Esophagus muscularis mucosa (tissue), 4 donors: ENCODE measurements around the gene AKAP13. TPM values are rescaled to one million over a fixed set of nuclear protein-coding genes. Genes with fewer than 3 reads are reported as not detected.

Experiments used
- DNase-seq: peaks from one replicate; pipeline ENCODE4 v3.0.0-alpha.2; 2017; ENCODE audit errors: extremely low spot score
- H3K27ac ChIP-seq, 4 donors: fragments of 200-600 bp; sonication (generic); replicated peaks in 1 of 4; 1 replicate in 3 of 4; 2 replicates in 1 of 4; pipeline ENCODE4 v1.5.1; 2016 to 2019; ENCODE audit warnings: mild to moderate bottlenecking in 1 of 4
- H3K27me3 ChIP-seq, 4 donors: fragments of 200-600 bp; sonication (generic); one replicate each; pipeline versions ENCODE4 v1.5.1 to v1.6.0; 2016 to 2019
- H3K36me3 ChIP-seq, 4 donors: fragments of 200-600 bp; sonication (generic); one replicate each; pipeline ENCODE4 v1.5.1; 2016 to 2019
- H3K4me1 ChIP-seq, 4 donors: fragments of 200-600 bp; sonication (generic); one replicate each; pipeline ENCODE4 v1.5.1; 2016 to 2019
- H3K4me3 ChIP-seq, 4 donors: fragments of 200-600 bp; sonication (generic); 1 replicate in 2 of 4; 2 replicates in 2 of 4; pipeline ENCODE4 v1.5.1; 2016 to 2019; ENCODE audit warnings: mild to moderate bottlenecking in 4 of 4, moderate library complexity in 1 of 4
- H3K9me3 ChIP-seq, 4 donors: fragments of 200-600 bp; sonication (generic); 1 replicate in 3 of 4; 2 replicates in 1 of 4; pipeline ENCODE4 v1.5.1; 2016 to 2019
- CTCF ChIP-seq, 3 experiments: fragments of 200-600 bp in 2 of 3; fragments of 450-650 bp in 1 of 3; sonication (generic) in 2 of 3; IDR thresholded peaks; one replicate each; pipeline ENCODE4 v1.5.1; 2017 to 2019; ENCODE audit warnings: antibody characterized with exemption in 3 of 3, mild to moderate bottlenecking in 2 of 3, moderate library complexity in 1 of 3
- EP300 ChIP-seq: sonication (generic); formaldehyde crosslinking; IDR thresholded peaks from one replicate; pipeline ENCODE4 v1.6.1; 2017; ENCODE audit warnings: antibody characterized with exemption
- POLR2A ChIP-seq: fragments of 450-650 bp; IDR thresholded peaks from one replicate; pipeline ENCODE4 v1.6.1; 2017; ENCODE audit warnings: antibody characterized with exemption, moderate library complexity, mild to moderate bottlenecking, low read depth
- POLR2AphosphoS5 ChIP-seq, 2 donors: sonication (generic); formaldehyde crosslinking; IDR thresholded peaks; one replicate each; pipeline ENCODE4 v1.6.1; 2017; ENCODE audit warnings: antibody characterized with exemption in 2 of 2
- WGBS: methylation state at CpG from one replicate; pipeline ENCODE4 v1.1.5; 2018; 5-methylcytosine and 5-hydroxymethylcytosine counted together
- intact Hi-C: fragments of 100-400 bp; cut with DNase I; formaldehyde crosslinking; loops from one replicate; pipeline ENCODE4 v1.15.1; 2023
- total RNA-seq, 4 donors: library from RNA; depleted of rRNA; stranded (reverse); fragments of >200 nt; gene quantifications; one replicate each; pipeline versions ENCODE4 v1.1.0 to v1.2.1, GENCODE V29; 2016

AKAP13 gene
- total RNA-seq, 4 donors from 2014 or later, result 232 to 323 (median 284) TPM

DNA sequence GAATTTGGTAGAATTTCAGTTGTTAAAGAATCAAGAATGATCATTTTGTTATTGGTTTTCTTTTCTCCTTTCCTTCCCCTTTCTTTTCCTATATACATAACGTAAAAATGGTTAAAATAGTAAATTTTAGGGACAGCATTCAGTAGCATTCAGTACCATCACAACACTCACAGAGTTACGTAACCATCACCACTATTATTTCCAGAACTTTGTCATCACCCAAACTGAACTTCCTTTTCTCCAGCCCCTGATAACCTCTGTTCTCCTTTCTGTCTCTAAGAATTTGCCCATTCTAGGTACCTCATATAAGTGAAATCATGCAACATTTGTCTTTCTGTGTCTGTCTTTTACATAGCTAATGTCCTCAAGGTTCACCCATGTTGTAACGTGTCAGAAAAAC is 165.3 kb downstream of the AKAP13 start:
- H3K4me3 ChIP-seq, result peak overlapping the region in 1 of 4 donors; percentile 17
- no peak for DNase-seq
- H3K27me3 ChIP-seq, result no peaks in the 10 kb centered on the region
- TF ChIP-seq POLR2A (no peak), POLR2AphosphoS5 (IDR thresholded peaks at IDR 0.05) (no peak)
- intact Hi-C loops, result no loop called here
- no peaks in the 10 kb centered on the region for H3K36me3 ChIP-seq
- no peaks in the 10 kb centered on the region for H3K9me3 ChIP-seq
- WGBS, result 81% methylated on average over 3 of the region's 3 CpGs
- H3K27ac ChIP-seq, result peak overlapping the region; percentile 65 to 77 (median 70)
- peaks cover 59 to 88% (median 77%) of the 10 kb centered on the region in 4 donors for H3K4me1 ChIP-seq

DNA sequence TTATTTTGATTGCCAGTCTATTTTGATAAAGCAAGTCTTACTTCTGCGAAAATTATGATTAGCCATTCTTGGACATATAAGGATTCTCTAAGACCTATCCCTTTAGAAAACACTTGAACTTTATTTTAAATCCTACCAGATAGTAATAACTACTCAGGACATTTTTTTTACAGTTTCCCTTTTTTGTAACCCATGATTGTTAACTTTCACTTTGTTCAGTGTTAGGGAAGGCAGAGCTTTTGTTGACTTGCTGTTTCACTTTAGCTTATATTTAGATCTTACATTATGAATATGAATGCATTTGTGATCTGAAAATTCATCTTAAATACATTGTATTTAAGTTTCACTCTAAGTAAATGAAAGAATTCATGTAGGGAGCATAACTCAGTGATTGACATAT is 167.0 kb downstream of the AKAP13 start:
- no peaks in the 10 kb centered on the region for H3K27me3 ChIP-seq
- no peak for TF ChIP-seq POLR2AphosphoS5 (IDR thresholded peaks at IDR 0.05)
- TF ChIP-seq POLR2A, result no peak
- no peak for TF ChIP-seq CTCF (IDR thresholded peaks at IDR 0.05)
- TF ChIP-seq EP300, result no peak
- H3K36me3 ChIP-seq, result no peaks in the 10 kb centered on the region
- H3K27ac ChIP-seq, result peak overlapping the region; percentile 25 to 77 (median 36)
- H3K4me1 ChIP-seq, result peaks cover 56 to 86% (median 77%) of the 10 kb centered on the region in 4 donors
- no peak overlapping the region for H3K4me3 ChIP-seq
- 97% methylated on average over 1 of the region's 1 CpG for WGBS
- intact Hi-C loops, result no loop called here
- no peaks in the 10 kb centered on the region for H3K9me3 ChIP-seq
- no peak for DNase-seq

- no peaks in the 10 kb centered on the region for H3K9me3 ChIP-seq
- H3K27ac ChIP-seq, result peak overlapping the region; percentile 0 to 77 (median 38)
- H3K4me1 ChIP-seq, result peaks cover 31 to 60% (median 51%) of the 10 kb centered on the region in 4 donors
- H3K36me3 ChIP-seq, result no peaks in the 10 kb centered on the region
- 65% methylated on average over 2 of the region's 2 CpGs for WGBS
- intact Hi-C loops, result no loop called here
- no peak for DNase-seq
- H3K27me3 ChIP-seq, result no peaks in the 10 kb centered on the region
- H3K4me3 ChIP-seq, result no peak overlapping the region
- no peak for TF ChIP-seq EP300
- no peak for TF ChIP-seq CTCF (IDR thresholded peaks at IDR 0.05)
- no peak for TF ChIP-seq POLR2A
- no peak for TF ChIP-seq POLR2AphosphoS5 (IDR thresholded peaks at IDR 0.05)
These were observed 169.9 kb downstream of the AKAP13 start for GRCh38 chr15:85550283-85550682.

DNA sequence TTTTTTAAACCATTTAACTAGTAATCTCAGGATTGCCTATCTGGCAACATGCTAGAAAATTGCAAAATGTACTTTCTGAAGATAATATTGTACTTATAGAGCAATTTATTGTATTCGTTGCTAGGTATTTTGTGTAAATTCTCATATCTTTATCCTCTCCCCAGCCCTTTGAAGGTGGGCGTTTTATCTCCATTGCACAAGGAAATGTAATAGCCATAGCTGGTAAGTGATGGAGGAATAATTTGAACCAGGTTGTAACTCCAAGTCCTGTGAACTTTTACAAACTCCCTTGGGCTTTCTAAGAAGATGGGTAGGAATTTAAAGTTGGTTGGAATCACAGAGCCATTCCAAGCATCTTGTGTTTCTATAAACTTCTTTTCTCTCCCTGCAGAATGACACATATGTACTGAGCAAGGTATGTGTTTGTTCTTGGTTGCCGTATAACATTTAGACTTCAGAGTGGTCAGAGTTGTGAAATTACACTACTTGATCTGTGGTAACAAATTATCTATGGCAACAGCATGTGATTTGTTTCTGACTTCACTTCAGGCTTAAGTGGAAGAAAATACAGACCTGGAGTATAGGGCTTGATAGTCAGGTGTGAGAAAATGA is 170.9 kb downstream of the AKAP13 start:
- 34% methylated on average over 3 of the region's 3 CpGs for WGBS
- TF ChIP-seq CTCF (IDR thresholded peaks at IDR 0.05), result no peak
- peak in 1 of 2 donors; percentile 50 for TF ChIP-seq POLR2AphosphoS5 (IDR thresholded peaks at IDR 0.05)
- Histone ChIP-seq H3K4me1 (peaks cover 27 to 57% (median 47%) of the 10 kb centered on the region in 4 donors), H3K27me3 (no peaks in the 10 kb centered on the region), H3K36me3 (no peaks in the 10 kb centered on the region), H3K4me3 (no peak overlapping the region), H3K9me3 (no peaks in the 10 kb centered on the region), H3K27ac (peak overlapping the region; percentile 20 to 77 (median 50))
- intact Hi-C loops, result no loop called here
- DNase-seq, result no peak

DNA sequence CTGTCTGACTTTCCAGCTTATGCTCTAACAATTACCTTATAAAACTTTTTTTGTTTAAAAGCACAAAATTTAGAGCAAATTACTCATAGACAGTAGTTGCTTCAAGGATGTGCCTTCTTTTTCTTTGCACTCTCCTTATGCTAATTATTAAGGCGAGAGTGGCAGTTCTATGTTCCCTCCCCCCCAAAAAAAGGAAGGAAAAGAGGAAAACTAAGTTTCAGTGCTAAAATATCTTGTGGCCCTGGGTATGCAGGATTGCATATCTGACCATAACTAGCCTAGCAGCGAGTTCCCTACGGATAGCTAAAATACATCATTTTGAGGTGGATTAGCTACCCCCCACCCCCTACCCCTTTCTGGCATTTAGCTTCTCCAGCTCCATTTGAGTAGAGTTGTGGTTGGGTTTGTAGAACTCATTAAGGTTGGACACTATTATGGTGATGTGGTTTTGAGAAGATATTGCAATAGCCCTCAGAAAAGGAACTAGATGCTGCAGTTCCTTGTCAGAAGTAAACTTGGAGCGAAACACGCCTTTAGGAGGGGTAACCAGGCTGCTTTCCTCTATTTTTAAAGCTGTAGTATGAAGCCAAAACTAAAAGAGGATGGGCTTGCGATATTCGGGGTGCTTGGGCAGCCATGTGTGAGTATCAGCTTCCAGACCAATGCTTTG is 174.6 kb downstream of the AKAP13 start:
- Histone ChIP-seq H3K27ac (peak overlapping the region in 3 of 4 donors; percentile 4 to 30 (median 24)), H3K4me3 (no peak overlapping the region), H3K4me1 (peaks cover 24 to 49% (median 36%) of the 10 kb centered on the region in 4 donors), H3K36me3 (peaks cover 0 to 4% (median 0%) of the 10 kb centered on the region in 4 donors), H3K9me3 (no peaks in the 10 kb centered on the region), H3K27me3 (no peaks in the 10 kb centered on the region)
- WGBS, result 69% methylated on average over 7 of the region's 7 CpGs
- no peak for DNase-seq
- intact Hi-C loops, result no loop called here
- TF ChIP-seq POLR2AphosphoS5 (IDR thresholded peaks at IDR 0.05), result no peak
- TF ChIP-seq CTCF (IDR thresholded peaks at IDR 0.05), result no peak
- no peak for TF ChIP-seq POLR2A
- TF ChIP-seq EP300, result no peak
